ENCODE data around the gene CRTC3. TPM values are rescaled to one million over a fixed set of nuclear protein-coding genes. Genes with fewer than 3 reads are reported as not detected.

CRTC3 gene
- total and polyA plus RNA-seq, 2 experiments from 2014 or later, result 15.1 to 24.5 TPM

- DNase-seq (ENCODE audit: low read depth in 1 of 2, low spot score in 1 of 2), result no peak
- no peak for TF ChIP-seq CTCF (IDR thresholded peaks at IDR 0.05; ENCODE audit: low read depth, low read length)
- H3K27me3 ChIP-seq, result no peaks in the 10 kb centered on the region
- no peak overlapping the region for H3K4me3 ChIP-seq
- peaks cover 27% of the 10 kb centered on the region for H3K4me1 ChIP-seq (ENCODE audit: low read depth)
- no peaks in the 10 kb centered on the region for H3K9me3 ChIP-seq (ENCODE audit: low read depth)
- H3K36me3 ChIP-seq, result no peaks in the 10 kb centered on the region
- no peak overlapping the region for H3K27ac ChIP-seq
Measured at GRCh38 chr15:90564590-90564989, 34.9 kb downstream of the CRTC3 start.

GRCh38 chr15:90565866-90566265, 36.1 kb downstream of the CRTC3 start:
- Histone ChIP-seq H3K4me3 (no peak overlapping the region), H3K27ac (no peak overlapping the region), H3K4me1 (ENCODE audit: low read depth) (peaks cover 15% of the 10 kb centered on the region), H3K27me3 (no peaks in the 10 kb centered on the region), H3K36me3 (no peaks in the 10 kb centered on the region), H3K9me3 (ENCODE audit: low read depth) (no peaks in the 10 kb centered on the region)
- TF ChIP-seq CTCF (IDR thresholded peaks at IDR 0.05; ENCODE audit: low read depth, low read length), result no peak
- DNase-seq (ENCODE audit: low read depth in 1 of 2, low spot score in 1 of 2), result no peak

GRCh38 chr15:90570643-90571042, 40.9 kb downstream of the CRTC3 start:
- H3K36me3 ChIP-seq, result no peaks in the 10 kb centered on the region
- TF ChIP-seq CTCF (IDR thresholded peaks at IDR 0.05; ENCODE audit: low read depth, low read length), result no peak
- H3K27ac ChIP-seq, result no peak overlapping the region
- no peaks in the 10 kb centered on the region for H3K27me3 ChIP-seq
- no peaks in the 10 kb centered on the region for H3K9me3 ChIP-seq (ENCODE audit: low read depth)
- H3K4me3 ChIP-seq, result no peak overlapping the region
- H3K4me1 ChIP-seq (ENCODE audit: low read depth), result no peaks in the 10 kb centered on the region
- no peak for DNase-seq (ENCODE audit: low read depth in 1 of 2, low spot score in 1 of 2)

- H3K9me3 ChIP-seq (ENCODE audit: low read depth), result no peaks in the 10 kb centered on the region
- no peak for TF ChIP-seq CTCF (IDR thresholded peaks at IDR 0.05; ENCODE audit: low read depth, low read length)
- H3K27ac ChIP-seq, result no peak overlapping the region
- no peaks in the 10 kb centered on the region for H3K36me3 ChIP-seq
- H3K4me1 ChIP-seq (ENCODE audit: low read depth), result no peaks in the 10 kb centered on the region
- no peaks in the 10 kb centered on the region for H3K27me3 ChIP-seq
- DNase-seq (ENCODE audit: low read depth in 1 of 2, low spot score in 1 of 2), result no peak
- no peak overlapping the region for H3K4me3 ChIP-seq
Measured at GRCh38 chr15:90571063-90571541, 41.4 kb downstream of the CRTC3 start.

- no peaks in the 10 kb centered on the region for H3K9me3 ChIP-seq (ENCODE audit: low read depth)
- no peaks in the 10 kb centered on the region for H3K36me3 ChIP-seq
- H3K4me3 ChIP-seq, result no peak overlapping the region
- no peaks in the 10 kb centered on the region for H3K27me3 ChIP-seq
- H3K4me1 ChIP-seq (ENCODE audit: low read depth), result no peaks in the 10 kb centered on the region
- no peak overlapping the region for H3K27ac ChIP-seq
- TF ChIP-seq CTCF (IDR thresholded peaks at IDR 0.05; ENCODE audit: low read depth, low read length), result no peak
- DNase-seq (ENCODE audit: low read depth in 1 of 2, low spot score in 1 of 2), result no peak
Measured at GRCh38 chr15:90572893-90573292, 43.2 kb downstream of the CRTC3 start.
